GM21786 (cell line): ENCODE measurements around the gene RFPL3.

Source experiments
- ATAC-seq: cut with Tn5 transposase; IDR thresholded peaks from one replicate; pipeline ENCODE4 v1.9.1; 2021; ENCODE audit not compliant: unreplicated experiment

RFPL3 gene

GRCh38 chr22:32410459-32410858 is 52.8 kb downstream of the RFPL3 start:
- ATAC-seq, result no peak
